Measurements from ENCODE around the gene SLC19A1.

DNA sequence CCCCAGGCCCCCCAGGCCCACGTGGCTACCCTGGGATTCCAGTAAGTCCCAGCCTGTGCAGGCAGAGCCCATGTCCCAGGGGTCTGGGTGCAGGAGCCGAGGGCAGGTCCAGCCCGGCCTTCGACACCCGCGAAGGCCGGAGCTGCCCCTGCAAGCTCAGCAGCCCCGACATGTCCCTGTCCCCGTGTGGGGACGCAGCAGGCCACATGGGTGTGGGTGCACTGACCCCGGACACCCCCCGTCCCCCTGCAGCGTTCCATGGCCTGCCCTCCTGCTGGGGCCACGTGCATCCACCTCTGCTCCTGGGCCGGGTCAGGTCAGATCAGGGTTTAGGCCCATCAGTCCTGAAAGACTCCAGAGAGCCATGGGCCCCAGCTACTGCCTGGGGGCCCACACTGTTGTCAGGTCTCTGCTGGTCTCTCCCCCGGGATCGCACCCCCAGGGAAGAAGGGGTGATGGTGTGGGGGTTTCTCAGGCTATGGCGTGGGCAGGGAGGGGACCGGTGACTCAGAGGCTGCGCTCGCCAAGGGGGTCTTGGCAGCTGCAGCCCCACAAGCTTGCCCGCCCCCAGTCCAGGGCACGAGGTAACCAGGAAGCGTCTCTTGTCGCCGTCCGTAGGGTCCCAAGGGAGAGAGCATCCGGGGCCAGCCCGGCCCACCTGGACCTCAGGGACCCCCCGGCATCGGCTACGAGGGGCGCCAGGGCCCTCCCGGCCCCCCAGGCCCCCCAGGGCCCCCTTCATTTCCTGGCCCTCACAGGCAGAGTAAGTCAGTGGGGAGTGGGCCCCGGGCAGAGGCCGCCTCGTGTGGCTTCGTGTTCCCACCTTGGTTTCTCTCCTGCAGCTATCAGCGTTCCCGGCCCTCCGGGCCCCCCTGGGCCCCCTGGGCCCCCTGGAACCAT is 37.5 kb downstream of the SLC19A1 start:
- TF ChIP-seq TAF1 (IDR thresholded peaks at IDR 0.05; ENCODE audit: low read depth) (no peak), USF1 (IDR thresholded peaks at IDR 0.05) (no peak)

Data from Ishikawa (cell line).